Sigmoid colon (tissue), 4 donors: ENCODE measurements around the gene THYN1.

Source experiments
- EP300 ChIP-seq, 4 donors: sonication (generic); formaldehyde crosslinking; IDR thresholded peaks; one replicate each; pipeline ENCODE4 v1.6.1; 2017; ENCODE audit warnings: antibody characterized with exemption in 4 of 4
- POLR2A ChIP-seq, 2 donors: fragments of 450-650 bp; IDR thresholded peaks; one replicate each; pipeline ENCODE4 v1.6.1; 2016; ENCODE audit warnings: antibody characterized with exemption in 2 of 2, mild to moderate bottlenecking in 2 of 2, moderate library complexity in 2 of 2
- TF ChIP-seq, protein P1 (sequence below), 4 experiments: fragments of 450-650 bp in 3 of 4; fragments of 200-600 bp in 1 of 4; IDR thresholded peaks; one replicate each; pipeline ENCODE4 v1.5.1; 2016 to 2019; ENCODE audit warnings: antibody characterized with exemption in 4 of 4, mild to moderate bottlenecking in 3 of 4, moderate library complexity in 2 of 4

GRCh38 chr11:134273317-134273712, 20.2 kb upstream of the THYN1 start:
- TF ChIP-seq EP300 (IDR thresholded peaks at IDR 0.05) (no peak), POLR2A (IDR thresholded peaks at IDR 0.05) (no peak)
- TF ChIP-seq, protein P1, sequence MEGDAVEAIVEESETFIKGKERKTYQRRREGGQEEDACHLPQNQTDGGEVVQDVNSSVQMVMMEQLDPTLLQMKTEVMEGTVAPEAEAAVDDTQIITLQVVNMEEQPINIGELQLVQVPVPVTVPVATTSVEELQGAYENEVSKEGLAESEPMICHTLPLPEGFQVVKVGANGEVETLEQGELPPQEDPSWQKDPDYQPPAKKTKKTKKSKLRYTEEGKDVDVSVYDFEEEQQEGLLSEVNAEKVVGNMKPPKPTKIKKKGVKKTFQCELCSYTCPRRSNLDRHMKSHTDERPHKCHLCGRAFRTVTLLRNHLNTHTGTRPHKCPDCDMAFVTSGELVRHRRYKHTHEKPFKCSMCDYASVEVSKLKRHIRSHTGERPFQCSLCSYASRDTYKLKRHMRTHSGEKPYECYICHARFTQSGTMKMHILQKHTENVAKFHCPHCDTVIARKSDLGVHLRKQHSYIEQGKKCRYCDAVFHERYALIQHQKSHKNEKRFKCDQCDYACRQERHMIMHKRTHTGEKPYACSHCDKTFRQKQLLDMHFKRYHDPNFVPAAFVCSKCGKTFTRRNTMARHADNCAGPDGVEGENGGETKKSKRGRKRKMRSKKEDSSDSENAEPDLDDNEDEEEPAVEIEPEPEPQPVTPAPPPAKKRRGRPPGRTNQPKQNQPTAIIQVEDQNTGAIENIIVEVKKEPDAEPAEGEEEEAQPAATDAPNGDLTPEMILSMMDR (IDR thresholded peaks at IDR 0.05): no peak
